ENCODE results near the gene EIF4G3. TPM values are rescaled to one million over a fixed set of nuclear protein-coding genes. Genes with fewer than 3 reads are reported as not detected.

Gene EIF4G3
- polyA plus RNA-seq, 1 of the 3 experiments (the other 2 are of a cell fraction), result 32.0 TPM

GRCh38 chr1:21027805-21028204 is 148.9 kb downstream of the EIF4G3 start:
- ChIA-PET CTCF (no interaction called here), POLR2A (no interaction called here)

GRCh38 chr1:21024918-21025317 is 151.8 kb downstream of the EIF4G3 start:
- peak; percentile 30 for DNase-seq
- CTCF ChIA-PET, result no interaction called here
- Histone ChIP-seq H3K9me3 (no peaks in the 10 kb centered on the region), H3K4me2 (no peak overlapping the region), H3K27ac (ENCODE audit: low read depth in 2 of 2, low read length in 1 of 2) (peak overlapping the region in 1 of 2 experiments; percentile 92; a peak in 2 of 4 replicates), H3K36me3 (replicated peaks in 1 of 2; ENCODE audit: control insufficient read depth in 1 of 2, insufficient read depth in 2 of 2, low read length in 1 of 2) (no peaks in the 10 kb centered on the region), H3K4me3 (ENCODE audit: low read depth in 2 of 2, low read length in 1 of 2) (no peak overlapping the region; a peak in 1 of 4 replicates), H3F3A (replicated peaks; ENCODE audit: insufficient read depth) (peaks cover 15% of the 10 kb centered on the region), H2AFZ (ENCODE audit: low read depth) (no peak overlapping the region), H4K20me1 (ENCODE audit: insufficient read depth) (peaks cover 12% of the 10 kb centered on the region), H3K4me1 (ENCODE audit: control insufficient read depth in 1 of 2, insufficient read depth in 2 of 2, low read depth in 1 of 2, low read length in 1 of 2) (peaks cover 11 to 15% of the 10 kb centered on the region in 2 experiments), H3K27me3 (ENCODE audit: insufficient read depth) (no peaks in the 10 kb centered on the region), H3K9ac (no peak overlapping the region), H3K9me2 (no peaks in the 10 kb centered on the region), H3K79me2 (ENCODE audit: insufficient read depth) (peaks cover 65% of the 10 kb centered on the region)
- POLR2A ChIA-PET, result no interaction called here
- WGBS (ENCODE audit: low lambda C conversion rate), result 94% methylated on average over 4 of the region's 4 CpGs
- no peak for TF ChIP-seq USF1 (IDR thresholded peaks at IDR 0.05; ENCODE audit: borderline replicate concordance, low read depth)
- no peak for TF ChIP-seq RCOR1 (IDR thresholded peaks at IDR 0.05; ENCODE audit: low read length)
- no peak for TF ChIP-seq CTCF (IDR thresholded peaks at IDR 0.05)
- no peak for TF ChIP-seq TEAD4 (IDR thresholded peaks at IDR 0.05; ENCODE audit: borderline replicate concordance, insufficient read depth)
- no peak for TF ChIP-seq CHD2 (IDR thresholded peaks at IDR 0.05; ENCODE audit: low read length, partially characterized antibody)
- TF ChIP-seq FOXJ3 (CRISPR knock-in tag; IDR thresholded peaks at IDR 0.05), result no peak
- no peak for TF ChIP-seq RAD21 (IDR thresholded peaks at IDR 0.05; ENCODE audit: low read length)
- TF ChIP-seq TCF12 (IDR thresholded peaks at IDR 0.05), result no peak
- no peak for TF ChIP-seq RFX5 (IDR thresholded peaks at IDR 0.05; ENCODE audit: low read length)
- no peak for TF ChIP-seq FOSL2 (IDR thresholded peaks at IDR 0.05; ENCODE audit: borderline replicate concordance, low read depth)

More at GRCh38 chr1:21027805-21028204, 148.9 kb downstream of the EIF4G3 start:
- H2AFZ ChIP-seq (ENCODE audit: low read depth), result no peak overlapping the region
- H3K4me2 ChIP-seq, result no peak overlapping the region
- no peak for DNase-seq
- H3K36me3 ChIP-seq (replicated peaks in 1 of 2; ENCODE audit: control insufficient read depth in 1 of 2, insufficient read depth in 2 of 2, low read length in 1 of 2), result no peaks in the 10 kb centered on the region
- peak overlapping the region in 1 of 2 experiments; percentile 51; a peak in 1 of 4 replicates for H3K27ac ChIP-seq (ENCODE audit: low read depth in 2 of 2, low read length in 1 of 2)
- H3K27me3 ChIP-seq (ENCODE audit: insufficient read depth), result no peaks in the 10 kb centered on the region
- WGBS (ENCODE audit: low lambda C conversion rate), result 88% methylated on average over 1 of the region's 1 CpG
- peaks cover 5% of the 10 kb centered on the region for H3F3A ChIP-seq (replicated peaks; ENCODE audit: insufficient read depth)
- TF ChIP-seq RXRA (IDR thresholded peaks at IDR 0.05; ENCODE audit: borderline replicate concordance, low read depth) (no peak), IRF3 (IDR thresholded peaks at IDR 0.05; ENCODE audit: low read depth, low read length) (no peak), CHD2 (IDR thresholded peaks at IDR 0.05; ENCODE audit: low read length, partially characterized antibody) (no peak), GABPA (IDR thresholded peaks at IDR 0.05; ENCODE audit: low read depth) (no peak), SMC3 (IDR thresholded peaks at IDR 0.05; ENCODE audit: low read depth, low read length) (no peak), USF2 (IDR thresholded peaks at IDR 0.05; ENCODE audit: borderline replicate concordance, low read depth, low read length) (no peak), NFIC (IDR thresholded peaks at IDR 0.05; ENCODE audit: borderline replicate concordance) (no peak), SIN3A (IDR thresholded peaks at IDR 0.05; ENCODE audit: borderline replicate concordance, low read depth, low read length) (no peak), NRF1 (IDR thresholded peaks at IDR 0.05; ENCODE audit: low read depth, low read length) (no peak), MAX (IDR thresholded peaks at IDR 0.05; ENCODE audit: low read depth) (no peak), JUND (IDR thresholded peaks at IDR 0.05) (no peak), EP300 (IDR thresholded peaks at IDR 0.05; ENCODE audit: borderline replicate concordance in 1 of 2, low read depth in 1 of 2, low read length in 1 of 2) (no peak), MEF2A (IDR thresholded peaks at IDR 0.05; ENCODE audit: borderline replicate concordance, low read depth) (no peak), FOXJ3 (CRISPR knock-in tag; IDR thresholded peaks at IDR 0.05) (no peak), USF1 (IDR thresholded peaks at IDR 0.05; ENCODE audit: borderline replicate concordance, low read depth) (no peak), TCF12 (IDR thresholded peaks at IDR 0.05) (no peak)
- H3K79me2 ChIP-seq (ENCODE audit: insufficient read depth), result peaks cover 76% of the 10 kb centered on the region
- H3K4me3 ChIP-seq (ENCODE audit: low read depth in 2 of 2, low read length in 1 of 2), result no peak overlapping the region
- H3K9me3 ChIP-seq, result no peaks in the 10 kb centered on the region
- H3K9ac ChIP-seq, result no peak overlapping the region
- H3K9me2 ChIP-seq, result no peaks in the 10 kb centered on the region
- H3K4me1 ChIP-seq (ENCODE audit: control insufficient read depth in 1 of 2, insufficient read depth in 2 of 2, low read depth in 1 of 2, low read length in 1 of 2), result peaks cover under 1 to 5% of the 10 kb centered on the region in 2 experiments; a peak in 3 of 4 replicates
- H4K20me1 ChIP-seq (ENCODE audit: insufficient read depth), result no peaks in the 10 kb centered on the region; the same call in 1 of the 2 replicates
